Osteoblast (primary cell): ENCODE results near the gene SCN8A. TPM values are rescaled to one million over a fixed set of nuclear protein-coding genes. Genes with fewer than 3 reads are reported as not detected.

ENCODE experiments used
- DNase-seq: peaks from one replicate; pipeline ENCODE4 v3.0.0; 2011; ENCODE audit warnings: low spot score, mixed read lengths; ENCODE audit not compliant: insufficient read length; ENCODE audit errors: missing footprints
- H2AFZ ChIP-seq: 2 replicates; pipeline ENCODE4 v1.6.0; 2011; ENCODE audit warnings: mild to moderate bottlenecking, low read length
- H3K27ac ChIP-seq: 2 replicates; pipeline ENCODE4 v1.5.1; 2011; ENCODE audit warnings: mild to moderate bottlenecking, low read depth, low read length, moderate library complexity
- H3K27me3 ChIP-seq: 2 replicates; pipeline ENCODE4 v1.6.0; 2012; ENCODE audit warnings: mild to moderate bottlenecking, control low read depth, inconsistent platforms, low read length, moderate library complexity; ENCODE audit not compliant: insufficient read depth
- H3K36me3 ChIP-seq: 2 replicates; pipeline ENCODE4 v1.5.1; 2011; ENCODE audit warnings: mild to moderate bottlenecking, low read length, control low read depth, moderate library complexity; ENCODE audit not compliant: insufficient read depth
- H3K4me1 ChIP-seq: 2 replicates; pipeline ENCODE4 v1.5.1; 2011; ENCODE audit warnings: mild to moderate bottlenecking, low read length, control low read depth, moderate library complexity; ENCODE audit not compliant: insufficient read depth
- H3K4me2 ChIP-seq: 2 replicates; pipeline ENCODE4 v1.6.0; 2011; ENCODE audit warnings: mild to moderate bottlenecking, low read length; ENCODE audit not compliant: insufficient read depth
- H3K4me3 ChIP-seq: fragments of 200-600 bp; sonication (generic); 3 replicates; pipeline ENCODE4 v1.5.1; 2012; ENCODE audit warnings: mild to moderate bottlenecking, low read length, inconsistent platforms; ENCODE audit not compliant: insufficient read depth
- H3K79me2 ChIP-seq: 2 replicates; pipeline ENCODE4 v1.6.0; 2012; ENCODE audit warnings: mild to moderate bottlenecking, low read length, control low read depth, inconsistent platforms; ENCODE audit not compliant: insufficient read depth
- H3K9me3 ChIP-seq: 2 replicates; pipeline ENCODE4 v1.5.1; 2011; ENCODE audit warnings: low read depth, low read length, control low read depth
- H4K20me1 ChIP-seq: 2 replicates; pipeline ENCODE4 v1.6.0; 2012; ENCODE audit warnings: mild to moderate bottlenecking, low read length, control low read depth; ENCODE audit not compliant: insufficient read depth
- CTCF ChIP-seq: IDR thresholded peaks from 2 replicates; pipeline ENCODE4 v1.5.1; 2011; ENCODE audit warnings: mild to moderate bottlenecking, low read depth, low read length, moderate library complexity; ENCODE audit errors: extremely low read depth
- total RNA-seq: library from RNA; depleted of rRNA; stranded (reverse); fragments of >200 nt; gene quantifications from 2 replicates; pipeline ENCODE4 v1.2.3, GENCODE V29; 2012

Gene SCN8A
- total RNA-seq, 1 donor = 26.4 TPM

GRCh38 chr12:51822261-51822616 is 231.2 kb downstream of the SCN8A start:
- H3K4me2 ChIP-seq = peak overlapping the region; percentile 51
- DNase-seq = peak; percentile 68
- no peak for TF ChIP-seq CTCF
- no peak overlapping the region for H3K4me3 ChIP-seq
- peaks cover 26% of the 10 kb centered on the region for H3K4me1 ChIP-seq
- H3K36me3 ChIP-seq = no peaks in the 10 kb centered on the region
- peaks cover 2% of the 10 kb centered on the region for H4K20me1 ChIP-seq
- no peaks in the 10 kb centered on the region for H3K79me2 ChIP-seq
- H3K9me3 ChIP-seq = no peaks in the 10 kb centered on the region
- no peak overlapping the region for H3K27ac ChIP-seq
- H3K27me3 ChIP-seq = no peaks in the 10 kb centered on the region
- no peak overlapping the region for H2AFZ ChIP-seq

DNA sequence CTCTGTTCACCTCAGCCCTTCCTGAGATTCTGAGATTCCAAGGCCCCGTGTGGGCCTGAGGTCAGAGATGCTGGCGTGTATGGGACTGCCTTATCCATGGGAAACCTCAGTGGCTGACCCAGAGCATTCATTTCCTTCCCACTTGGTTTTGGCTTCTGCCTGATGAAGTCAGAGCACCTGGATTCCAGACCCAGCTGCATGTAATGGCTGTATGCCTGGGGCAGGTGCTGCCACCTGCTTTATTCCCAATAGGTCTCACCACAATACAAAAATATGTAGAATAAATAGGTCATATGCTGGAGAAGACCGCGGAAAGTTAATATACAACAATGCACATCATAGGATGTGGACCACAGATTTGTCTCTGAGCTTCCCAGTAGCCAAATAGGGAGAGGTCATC is 231.9 kb downstream of the SCN8A start:
- peaks cover 22% of the 10 kb centered on the region for H3K4me1 ChIP-seq
- H3K27ac ChIP-seq = no peak overlapping the region
- no peaks in the 10 kb centered on the region for H3K27me3 ChIP-seq
- DNase-seq = peak; percentile 83
- no peaks in the 10 kb centered on the region for H3K36me3 ChIP-seq
- no peaks in the 10 kb centered on the region for H3K9me3 ChIP-seq
- no peak for TF ChIP-seq CTCF
- no peaks in the 10 kb centered on the region for H3K79me2 ChIP-seq
- H4K20me1 ChIP-seq = peaks cover 2% of the 10 kb centered on the region
- H3K4me2 ChIP-seq = no peak overlapping the region
- H3K4me3 ChIP-seq = no peak overlapping the region
- no peak overlapping the region for H2AFZ ChIP-seq

GRCh38 chr12:51823875-51824565 is 233.0 kb downstream of the SCN8A start:
- Histone ChIP-seq H3K36me3 (no peaks in the 10 kb centered on the region), H2AFZ (no peak overlapping the region), H3K4me1 (peaks cover 16% of the 10 kb centered on the region)

DNA sequence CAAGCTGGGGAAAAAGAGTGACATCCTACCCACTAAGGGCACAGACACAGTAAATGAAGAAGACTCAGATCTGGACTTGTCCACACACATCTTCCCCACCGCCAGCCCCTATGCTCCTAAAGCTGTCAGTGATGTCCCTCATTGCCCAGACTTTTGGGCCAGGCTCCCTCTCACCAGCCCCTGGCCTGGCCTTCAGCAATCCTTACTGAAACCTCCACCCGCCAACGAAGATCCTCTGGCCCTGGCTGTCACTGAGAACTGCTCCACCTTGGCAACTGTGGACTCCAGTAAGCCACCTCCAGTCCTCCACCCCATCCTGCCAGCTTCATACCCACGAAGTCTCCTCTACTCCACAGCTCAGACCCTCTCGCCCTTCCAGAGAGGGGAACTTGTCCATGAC is 234.2 kb downstream of the SCN8A start:
- H3K36me3 ChIP-seq = no peaks in the 10 kb centered on the region
- no peak for DNase-seq
- H3K4me1 ChIP-seq = peaks cover 7% of the 10 kb centered on the region
- no peak for TF ChIP-seq CTCF
- H4K20me1 ChIP-seq = peaks cover 2% of the 10 kb centered on the region
- H3K79me2 ChIP-seq = no peaks in the 10 kb centered on the region
- no peak overlapping the region for H3K4me3 ChIP-seq
- H2AFZ ChIP-seq = no peak overlapping the region
- H3K4me2 ChIP-seq = no peak overlapping the region
- H3K27ac ChIP-seq = no peak overlapping the region
- H3K27me3 ChIP-seq = no peaks in the 10 kb centered on the region
- no peaks in the 10 kb centered on the region for H3K9me3 ChIP-seq

More at GRCh38 chr12:51823875-51824565, 233.0 kb downstream of the SCN8A start:
- TF ChIP-seq CTCF = peak; percentile 66
- H3K79me2 ChIP-seq = no peaks in the 10 kb centered on the region
- no peak overlapping the region for H3K4me2 ChIP-seq
- H4K20me1 ChIP-seq = peaks cover 2% of the 10 kb centered on the region
- no peaks in the 10 kb centered on the region for H3K9me3 ChIP-seq
- no peak overlapping the region for H3K4me3 ChIP-seq
- H3K27me3 ChIP-seq = no peaks in the 10 kb centered on the region
- H3K27ac ChIP-seq = no peak overlapping the region
- DNase-seq = peak; percentile 94
